Fibroblast of the conjunctiva (primary cell): ENCODE results near the gene TPRN.
A peak's percentile ranks its signal among the peaks of the same experiment; 100 is the strongest.

Source experiments
- DNase-seq: peaks from one replicate; pipeline ENCODE4 v3.0.0-alpha.2; 2010; ENCODE audit warnings: low read depth

TPRN gene

GRCh38 chr9:137236238-137236935 lies 35.8 kb upstream of the TPRN start:
- DNase-seq = peak; percentile 51

- DNase-seq = no peak
Observed at GRCh38 chr9:137235424-137236237, 35.1 kb upstream of the TPRN start.

GRCh38 chr9:137234758-137235423 lies 34.4 kb upstream of the TPRN start:
- no peak for DNase-seq

- no peak for DNase-seq
Observed at GRCh38 chr9:137234055-137234697, 33.6 kb upstream of the TPRN start.

- DNase-seq = no peak
Observed at GRCh38 chr9:137233143-137233980, 32.8 kb upstream of the TPRN start.

GRCh38 chr9:137232510-137232909 lies 32.0 kb upstream of the TPRN start:
- DNase-seq = no peak

GRCh38 chr9:137232101-137232500 lies 31.6 kb upstream of the TPRN start:
- no peak for DNase-seq

GRCh38 chr9:137231372-137232039 lies 31.0 kb upstream of the TPRN start:
- no peak for DNase-seq

- no peak for DNase-seq
Observed at GRCh38 chr9:137230705-137231371, 30.3 kb upstream of the TPRN start, which contains the start of gene SLC34A3. SLC34A3 (plus strand) TSS chr9:137230901; CDS start chr9:137231703, 802 bp downstream.

- no peak for DNase-seq
Observed at GRCh38 chr9:137229903-137230704, 29.6 kb upstream of the TPRN start.

GRCh38 chr9:137228968-137229896 lies 28.7 kb upstream of the TPRN start:
- DNase-seq = no peak

GRCh38 chr9:137228506-137228967 lies 28.0 kb upstream of the TPRN start:
- no peak for DNase-seq

GRCh38 chr9:137227853-137228505 lies 27.4 kb upstream of the TPRN start:
- DNase-seq = no peak

GRCh38 chr9:137227054-137227852 lies 26.7 kb upstream of the TPRN start, which contains the start of gene RNF224:
RNF224 (plus strand) TSS chr9:137227502; CDS start chr9:137228336, 834 bp downstream.
- DNase-seq = peak; percentile 35

GRCh38 chr9:137226338-137227053 lies 26.0 kb upstream of the TPRN start:
- no peak for DNase-seq
